CD4-positive, alpha-beta T cell (primary cell): ENCODE results near the gene PLEK2. TPM values are rescaled to one million over a fixed set of nuclear protein-coding genes. Genes with fewer than 3 reads are reported as not detected.

Experiments used
- ATAC-seq: fragments of 200-7000 bp; cut with Tn5 transposase; one replicate; pipeline ENCODE4 v1.10.0; 2022; ENCODE audit warnings: mild to moderate bottlenecking; ENCODE audit not compliant: poor library complexity
- CTCF ChIA-PET: fragments of 350-600 bp; sonication (Branson Sonifier 250); formaldehyde crosslinking; loops from one replicate; lab custom pipeline; 2021; ENCODE audit warnings: antibody characterized with exemption, inconsistent platforms; lab: Charles Lee
- POLR2A ChIA-PET: fragments of 350-600 bp; sonication (Branson Sonifier 250); formaldehyde crosslinking; loops from one replicate; lab custom pipeline; 2021; ENCODE audit warnings: antibody characterized with exemption, inconsistent platforms; lab: Charles Lee
- DNase-seq, 14 experiments: peaks; one replicate each; pipeline ENCODE4 v3.0.0-alpha.2; 2013 to 2020; ENCODE audit warnings: mixed read lengths in 2 of 14
- H3K27ac ChIP-seq, 2 donors: one replicate each; pipeline versions ENCODE4 v1.5.1 to v1.7.0; 2013; ENCODE audit warnings: low read length in 2 of 2, low read depth in 1 of 2, mild to moderate bottlenecking in 1 of 2
- H3K27me3 ChIP-seq, 2 experiments: 1 replicate in 1 of 2; 2 replicates in 1 of 2; pipeline versions ENCODE4 v1.6.1 to v1.7.0; 2013; ENCODE audit warnings: low read length in 2 of 2, control low read depth in 1 of 2, mild to moderate bottlenecking in 1 of 2, moderate library complexity in 1 of 2; ENCODE audit not compliant: insufficient read depth in 2 of 2, control insufficient read depth in 1 of 2
- H3K36me3 ChIP-seq: one replicate; pipeline ENCODE4 v1.6.1; 2013; ENCODE audit warnings: low read length, control low read depth; ENCODE audit not compliant: insufficient read depth
- H3K4me1 ChIP-seq: one replicate; pipeline ENCODE4 v1.6.1; 2013; ENCODE audit warnings: low read length, control low read depth; ENCODE audit not compliant: insufficient read depth
- H3K4me3 ChIP-seq: one replicate; pipeline ENCODE4 v1.5.1; 2013; ENCODE audit warnings: mild to moderate bottlenecking, low read length, moderate library complexity
- H3K9me3 ChIP-seq, 2 experiments: 1 replicate in 1 of 2; 2 replicates in 1 of 2; pipeline versions ENCODE4 v1.6.1 to v1.7.0; 2013; ENCODE audit warnings: low read length in 2 of 2, mild to moderate bottlenecking in 2 of 2, control low read depth in 1 of 2, moderate library complexity in 1 of 2; ENCODE audit not compliant: control insufficient read depth in 1 of 2, insufficient read depth in 1 of 2
- H3K27ac Mint-ChIP-seq: one replicate; pipeline ENCODE4 v1.8.0; 2020; ENCODE audit warnings: mixed read lengths
- H3K27me3 Mint-ChIP-seq: one replicate; pipeline ENCODE4 v1.8.0; 2021; ENCODE audit warnings: mixed read lengths
- H3K36me3 Mint-ChIP-seq: one replicate; pipeline ENCODE4 v1.8.0; 2021; ENCODE audit warnings: low read depth, mixed read lengths
- H3K4me1 Mint-ChIP-seq: one replicate; pipeline ENCODE4 v1.8.0; 2021; ENCODE audit warnings: low read depth, mixed read lengths
- H3K4me3 Mint-ChIP-seq: one replicate; pipeline ENCODE4 v1.8.0; 2020; ENCODE audit warnings: mild to moderate bottlenecking, mixed read lengths
- H3K9me3 Mint-ChIP-seq: one replicate; pipeline ENCODE4 v1.8.0; 2020; ENCODE audit warnings: mixed read lengths
- CTCF ChIP-seq: fragments of 200-600 bp; IDR thresholded peaks from one replicate; pipeline ENCODE4 v1.8.0; 2022; ENCODE audit warnings: antibody characterized with exemption, mild to moderate bottlenecking
- intact Hi-C, 2 experiments: fragments of 100-400 bp; cut with DNase I in 1 of 2; cut with micrococcal nuclease in 1 of 2; formaldehyde crosslinking; loops; one replicate each; pipeline versions ENCODE4 v1.15.1 to v1.9.0; 2023 to 2025; cut with DNase I, micrococcal nuclease
- total RNA-seq, 174 experiments: library from RNA in 2 of 174; stranded (reverse) in 2 of 174; gene quantifications; one replicate each; pipeline ENCODE4 v1.2.3 and lab custom pipeline; 2021 to 2026

PLEK2 gene
- total RNA-seq, 2 experiments from 2014 or later: 1.3 to 1.4 TPM

DNA sequence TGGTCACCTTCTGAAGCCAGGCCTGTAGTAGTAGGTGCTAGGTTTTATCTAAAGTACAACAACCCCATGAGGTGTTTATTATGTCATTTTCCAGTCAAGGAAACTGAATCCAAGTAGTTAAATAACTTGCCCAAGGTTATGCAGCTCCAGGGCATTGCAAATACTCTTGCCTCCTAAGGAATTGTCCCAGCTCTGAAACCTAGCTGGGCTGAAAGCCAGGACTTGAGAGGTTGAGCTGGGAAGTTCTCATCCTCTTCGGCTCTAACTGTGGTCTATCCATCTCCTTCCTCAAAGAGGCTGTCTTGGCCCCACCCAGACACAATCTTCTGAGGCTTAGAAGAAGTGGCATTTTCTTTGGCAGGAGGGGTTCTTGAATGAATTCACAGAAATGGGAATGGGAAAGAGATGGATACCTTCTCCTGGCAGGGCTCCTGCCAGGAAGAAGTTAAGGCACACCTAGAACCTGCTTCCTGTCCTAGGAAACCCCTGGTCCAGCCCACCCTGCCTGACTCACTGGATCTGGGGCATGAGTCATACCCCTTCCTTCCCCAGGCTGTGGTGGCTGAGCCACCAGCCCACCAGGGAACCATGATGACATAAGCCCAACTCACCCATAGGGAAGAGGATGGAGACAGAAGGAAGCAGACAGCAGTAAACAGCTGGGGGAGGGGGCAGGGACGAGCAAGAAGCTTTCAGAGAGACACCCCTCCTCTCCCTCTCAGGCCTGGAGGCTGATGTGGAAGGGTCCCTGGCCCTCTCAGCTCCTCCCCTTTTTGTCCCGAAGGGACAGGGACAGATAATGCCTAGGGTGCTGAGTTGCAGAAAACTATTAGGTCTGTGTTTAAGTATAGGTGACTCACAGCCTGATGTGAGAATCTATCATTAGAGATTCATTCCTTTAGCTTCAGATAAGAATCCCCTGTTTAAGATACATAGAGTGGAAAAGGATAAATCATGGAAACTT lies 2.1 kb upstream of the PLEK2 start:
- ChIA-PET POLR2A (interaction anchor here (1.6 kb wide), 1 partner anchor 186 kb away, joined by 3 read pairs; the partner anchor contains the start of gene PIGH), CTCF (no interaction called here)
- H3K4me1 Mint-ChIP-seq: peaks cover 15% of the 10 kb centered on the region
- intact Hi-C loops: no loop called here
- H3K9me3 ChIP-seq: no peaks in the 10 kb centered on the region
- peaks cover 0 to 4% of the 10 kb centered on the region in 2 experiments for H3K27me3 ChIP-seq
- H3K27ac ChIP-seq: no peak overlapping the region
- peaks cover 16% of the 10 kb centered on the region for H3K4me1 ChIP-seq
- no peak overlapping the region for H3K4me3 ChIP-seq
- H3K27ac Mint-ChIP-seq: no peak overlapping the region
- H3K9me3 Mint-ChIP-seq: no peaks in the 10 kb centered on the region
- DNase-seq: peak in 4 of 14 experiments; percentile 7 to 54 (median 42)
- H3K36me3 Mint-ChIP-seq: no peaks in the 10 kb centered on the region
- H3K36me3 ChIP-seq: no peaks in the 10 kb centered on the region
- TF ChIP-seq CTCF: no peak
- no peaks in the 10 kb centered on the region for H3K27me3 Mint-ChIP-seq
- H3K4me3 Mint-ChIP-seq: peak overlapping the region; percentile 56
- no peak for ATAC-seq

GRCh38 chr14:67411370-67411769 lies 595 bp downstream of the PLEK2 start:
- Histone ChIP-seq H3K27ac (no peak overlapping the region), H3K4me1 (peaks cover 16% of the 10 kb centered on the region), H3K9me3 (no peaks in the 10 kb centered on the region), H3K27me3 (peaks cover 0 to 2% of the 10 kb centered on the region in 2 experiments), H3K36me3 (no peaks in the 10 kb centered on the region), H3K4me3 (peak overlapping the region; percentile 49)
- no peak overlapping the region for H3K27ac Mint-ChIP-seq
- H3K4me3 Mint-ChIP-seq: peak overlapping the region; percentile 66
- ChIA-PET POLR2A (interaction anchor here (1.0 to 1.3 kb wide), 2 partner anchors 16 to 51 kb away, joined by 3 to 5 read pairs; partner anchors contain the start of genes ATP6V1D and EIF2S1), CTCF (interaction anchor here (1.1 kb wide), 1 partner anchor 26 kb away, joined by 4 read pairs; no protein-coding TSS in a partner anchor)
- peaks cover 15% of the 10 kb centered on the region for H3K4me1 Mint-ChIP-seq
- DNase-seq (no peak), ATAC-seq (no peak)
- no peak for TF ChIP-seq CTCF
- H3K36me3 Mint-ChIP-seq: no peaks in the 10 kb centered on the region
- intact Hi-C loops: no loop called here
- no peaks in the 10 kb centered on the region for H3K27me3 Mint-ChIP-seq
- no peaks in the 10 kb centered on the region for H3K9me3 Mint-ChIP-seq

- ATAC-seq: no peak
- ChIA-PET CTCF (interaction anchor here (0.9 to 1.4 kb wide), 3 partner anchors 16 to 51 kb away, joined by 3 to 4 read pairs (median 3); partner anchors contain the start of gene ATP6V1D), POLR2A (no interaction called here)
- intact Hi-C loops: no loop called here
- Histone ChIP-seq H3K9me3 (no peaks in the 10 kb centered on the region), H3K4me1 (peaks cover 16% of the 10 kb centered on the region), H3K4me3 (no peak overlapping the region), H3K27ac (no peak overlapping the region), H3K36me3 (no peaks in the 10 kb centered on the region), H3K27me3 (peaks cover 0 to 2% of the 10 kb centered on the region in 2 experiments)
- no peaks in the 10 kb centered on the region for H3K36me3 Mint-ChIP-seq
- H3K4me1 Mint-ChIP-seq: peaks cover 15% of the 10 kb centered on the region
- no peaks in the 10 kb centered on the region for H3K27me3 Mint-ChIP-seq
- peak overlapping the region; percentile 66 for H3K4me3 Mint-ChIP-seq
- DNase-seq: no peak
- H3K9me3 Mint-ChIP-seq: no peaks in the 10 kb centered on the region
- H3K27ac Mint-ChIP-seq: no peak overlapping the region
- TF ChIP-seq CTCF: no peak
These were observed 1.7 kb downstream of the PLEK2 start for GRCh38 chr14:67410313-67410712.
